ENCODE data around the gene TXNIP. TPM values are rescaled to one million over a fixed set of nuclear protein-coding genes. Genes with fewer than 3 reads are reported as not detected.

Gene TXNIP
- polyA plus RNA-seq, 1 of the 3 experiments (the other 2 are of a cell fraction) = 44.6 TPM

GRCh38 chr1:146021050-146021445 lies 24.7 kb upstream of the TXNIP start:
- no peak overlapping the region for H3K9ac ChIP-seq

GRCh38 chr1:146020058-146021049 lies 24.0 kb upstream of the TXNIP start:
- CTCF ChIA-PET = interaction anchor here (0.9 to 2.7 kb wide), 4 partner anchors 12 to 175 kb away, joined by 3 to 11 read pairs (median 8); partner anchors contain the start of gene NUDT17
- Histone ChIP-seq H3K9me2 (no peaks in the 10 kb centered on the region), H3F3A (replicated peaks; ENCODE audit: insufficient read depth) (peaks cover 9% of the 10 kb centered on the region), H2AFZ (ENCODE audit: low read depth) (no peak overlapping the region), H3K4me3 (ENCODE audit: low read depth in 2 of 2, low read length in 1 of 2) (no peak overlapping the region), H3K9ac (no peak overlapping the region), H3K4me1 (ENCODE audit: control insufficient read depth in 1 of 2, insufficient read depth in 2 of 2, low read depth in 1 of 2, low read length in 1 of 2) (peaks cover 2 to 9% of the 10 kb centered on the region in 2 experiments; a peak in 3 of 4 replicates), H3K27me3 (ENCODE audit: insufficient read depth) (no peaks in the 10 kb centered on the region), H3K27ac (ENCODE audit: low read depth in 2 of 2, low read length in 1 of 2) (no peak overlapping the region), H3K79me2 (ENCODE audit: insufficient read depth) (no peaks in the 10 kb centered on the region), H3K36me3 (replicated peaks in 1 of 2; ENCODE audit: control insufficient read depth in 1 of 2, insufficient read depth in 2 of 2, low read length in 1 of 2) (no peaks in the 10 kb centered on the region), H3K9me3 (no peaks in the 10 kb centered on the region), H4K20me1 (ENCODE audit: insufficient read depth) (no peaks in the 10 kb centered on the region), H3K4me2 (no peak overlapping the region)
- no peak for TF ChIP-seq JUND (IDR thresholded peaks at IDR 0.05)
- no peak for TF ChIP-seq RXRA (IDR thresholded peaks at IDR 0.05; ENCODE audit: borderline replicate concordance, low read depth)
- no peak for TF ChIP-seq GABPA (IDR thresholded peaks at IDR 0.05; ENCODE audit: low read depth)
- no peak for TF ChIP-seq SMC3 (IDR thresholded peaks at IDR 0.05; ENCODE audit: low read depth, low read length)
- no peak for TF ChIP-seq POLR2AphosphoS5 (IDR thresholded peaks at IDR 0.05; ENCODE audit: low read depth, low read length)
- no peak for TF ChIP-seq RAD21 (IDR thresholded peaks at IDR 0.05; ENCODE audit: low read length)
- no peak for TF ChIP-seq USF2 (IDR thresholded peaks at IDR 0.05; ENCODE audit: borderline replicate concordance, low read depth, low read length)
- WGBS (ENCODE audit: low lambda C conversion rate) = 94% methylated on average over 4 of the region's 4 CpGs
- no peak for DNase-seq
- POLR2A ChIA-PET = no interaction called here

More at GRCh38 chr1:146021050-146021445, 24.7 kb upstream of the TXNIP start:
- H3F3A ChIP-seq (replicated peaks; ENCODE audit: insufficient read depth) = peaks cover 9% of the 10 kb centered on the region
- ChIA-PET POLR2A (no interaction called here), CTCF (interaction anchor here (0.9 to 2.7 kb wide), 6 partner anchors 12 to 176 kb away, joined by 3 to 11 read pairs (median 8); partner anchors contain the start of gene NUDT17)
- no peaks in the 10 kb centered on the region for H3K79me2 ChIP-seq (ENCODE audit: insufficient read depth)
- H2AFZ ChIP-seq (ENCODE audit: low read depth) = no peak overlapping the region
- H3K4me1 ChIP-seq (ENCODE audit: control insufficient read depth in 1 of 2, insufficient read depth in 2 of 2, low read depth in 1 of 2, low read length in 1 of 2) = peaks cover 2 to 9% of the 10 kb centered on the region in 2 experiments; a peak in 3 of 4 replicates
- no peaks in the 10 kb centered on the region for H3K36me3 ChIP-seq (replicated peaks in 1 of 2; ENCODE audit: control insufficient read depth in 1 of 2, insufficient read depth in 2 of 2, low read length in 1 of 2)
- DNase-seq = no peak
- H3K27me3 ChIP-seq (ENCODE audit: insufficient read depth) = no peaks in the 10 kb centered on the region
- H4K20me1 ChIP-seq (ENCODE audit: insufficient read depth) = no peaks in the 10 kb centered on the region
- no peak overlapping the region for H3K27ac ChIP-seq (ENCODE audit: low read depth in 2 of 2, low read length in 1 of 2)
- TF ChIP-seq MAX (IDR thresholded peaks at IDR 0.05; ENCODE audit: low read depth) (no peak), FOSL2 (IDR thresholded peaks at IDR 0.05; ENCODE audit: borderline replicate concordance, low read depth) (peak; percentile 12; the same call in 1 of the 2 replicates), MXI1 (IDR thresholded peaks at IDR 0.05; ENCODE audit: low read depth, low read length) (no peak), PBX3 (IDR thresholded peaks at IDR 0.05) (no peak), USF1 (IDR thresholded peaks at IDR 0.05; ENCODE audit: borderline replicate concordance, low read depth) (no peak), TCF12 (IDR thresholded peaks at IDR 0.05) (no peak)
- no peak overlapping the region for H3K4me3 ChIP-seq (ENCODE audit: low read depth in 2 of 2, low read length in 1 of 2)
- H3K9me2 ChIP-seq = no peaks in the 10 kb centered on the region
- no peak overlapping the region for H3K4me2 ChIP-seq
- H3K9me3 ChIP-seq = no peaks in the 10 kb centered on the region
- 59% methylated on average over 1 of the region's 1 CpG for WGBS (ENCODE audit: low lambda C conversion rate)
